ENCODE measurements around the gene TPSAB1.

DNA sequence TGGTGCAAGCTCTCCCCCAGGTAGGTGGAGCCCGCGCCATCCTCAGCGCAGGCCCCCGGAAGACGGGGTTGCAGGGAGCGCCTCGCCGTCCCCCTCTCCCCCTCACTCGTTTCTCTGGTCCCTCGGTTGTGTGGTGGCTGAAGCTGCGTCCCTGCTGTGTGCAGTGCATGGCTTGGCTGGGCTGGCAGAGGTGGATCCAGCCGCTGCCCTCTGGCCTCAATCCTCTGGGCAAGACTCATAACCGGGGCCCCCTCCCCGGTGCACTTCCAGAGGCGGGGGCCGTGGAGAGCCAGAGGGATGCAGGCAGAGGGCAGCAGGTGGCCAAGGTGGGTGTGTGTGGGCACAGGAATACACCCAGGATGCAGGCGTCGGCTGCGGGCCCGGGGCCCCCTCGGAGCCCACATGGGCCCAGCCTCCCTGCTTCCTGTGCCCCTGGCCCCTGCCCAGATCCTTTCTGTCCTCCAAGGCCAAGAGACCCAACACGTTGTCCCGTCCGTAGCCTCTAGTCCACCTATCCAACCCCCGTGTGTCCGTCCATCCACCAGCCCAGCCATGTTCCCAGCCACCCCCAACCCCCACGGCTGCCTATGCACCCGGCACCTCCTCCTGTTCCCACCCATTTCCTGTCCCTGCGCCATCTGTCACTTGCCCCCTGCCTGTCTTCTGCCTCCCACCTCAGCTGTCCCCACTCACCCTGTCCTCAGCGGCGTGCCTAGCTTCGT is 24.8 kb upstream of the TPSAB1 start:
- TF ChIP-seq, protein P1, sequence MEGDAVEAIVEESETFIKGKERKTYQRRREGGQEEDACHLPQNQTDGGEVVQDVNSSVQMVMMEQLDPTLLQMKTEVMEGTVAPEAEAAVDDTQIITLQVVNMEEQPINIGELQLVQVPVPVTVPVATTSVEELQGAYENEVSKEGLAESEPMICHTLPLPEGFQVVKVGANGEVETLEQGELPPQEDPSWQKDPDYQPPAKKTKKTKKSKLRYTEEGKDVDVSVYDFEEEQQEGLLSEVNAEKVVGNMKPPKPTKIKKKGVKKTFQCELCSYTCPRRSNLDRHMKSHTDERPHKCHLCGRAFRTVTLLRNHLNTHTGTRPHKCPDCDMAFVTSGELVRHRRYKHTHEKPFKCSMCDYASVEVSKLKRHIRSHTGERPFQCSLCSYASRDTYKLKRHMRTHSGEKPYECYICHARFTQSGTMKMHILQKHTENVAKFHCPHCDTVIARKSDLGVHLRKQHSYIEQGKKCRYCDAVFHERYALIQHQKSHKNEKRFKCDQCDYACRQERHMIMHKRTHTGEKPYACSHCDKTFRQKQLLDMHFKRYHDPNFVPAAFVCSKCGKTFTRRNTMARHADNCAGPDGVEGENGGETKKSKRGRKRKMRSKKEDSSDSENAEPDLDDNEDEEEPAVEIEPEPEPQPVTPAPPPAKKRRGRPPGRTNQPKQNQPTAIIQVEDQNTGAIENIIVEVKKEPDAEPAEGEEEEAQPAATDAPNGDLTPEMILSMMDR (IDR thresholded peaks at IDR 0.05; ENCODE audit: insufficient read depth, low read length, poor library complexity, severe bottlenecking), result no peak
- TF ChIP-seq EZH2phosphoT487 (conservative IDR thresholded peaks at IDR 0.05; ENCODE audit: low read length), result no peak

Measured in SU-DHL-6 (cell line).